Endothelial cell of coronary artery (primary cell): ENCODE data around the gene TMEM126A. TPM values are rescaled to one million over a fixed set of nuclear protein-coding genes. Genes with fewer than 3 reads are reported as not detected.

Source experiments
- total RNA-seq: library from RNA; depleted of rRNA; stranded (reverse); fragments of >200 nt; gene quantifications from 2 replicates; pipeline ENCODE4 v1.2.3, GENCODE V29; 2014

The TMEM126A gene
- 37.5 and 48.5 TPM in 2 replicates for total RNA-seq

DNA sequence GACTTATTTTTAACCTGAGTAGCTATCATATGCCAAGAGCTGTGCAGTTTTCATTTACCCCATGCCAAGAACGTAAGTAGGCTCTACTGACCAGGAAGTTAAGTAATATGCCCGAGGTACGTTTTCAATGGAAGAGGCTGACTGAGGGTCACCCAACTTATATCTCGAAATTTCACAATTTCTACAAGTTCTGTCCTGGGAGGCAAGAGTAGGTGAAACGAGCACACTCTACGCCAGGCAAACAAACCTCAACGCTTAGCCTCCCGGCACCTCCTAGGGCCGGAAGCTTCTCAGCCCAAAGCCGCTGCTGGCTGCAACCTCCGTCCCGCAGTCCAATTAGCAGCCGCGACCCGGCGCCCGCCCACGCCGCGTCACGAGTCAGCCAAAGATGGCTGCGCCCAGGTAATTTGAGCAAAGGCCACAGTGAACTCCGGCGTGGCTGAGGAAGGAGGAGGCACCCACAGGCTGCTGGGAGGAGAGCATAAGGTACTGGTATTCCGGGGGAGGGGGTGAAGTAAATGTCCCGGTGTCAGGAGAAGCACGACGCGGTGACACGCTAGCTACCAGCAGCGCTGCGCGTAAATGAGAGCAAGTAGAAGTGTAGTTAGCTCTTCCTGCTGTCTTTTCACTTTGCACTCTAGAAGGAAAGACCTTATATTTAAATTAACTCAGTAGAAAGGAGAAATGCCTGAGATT is at the start of gene TMEM126A:
TMEM126A (plus strand) TSS at position 364 of the 696 bp plus-strand sequence. CDS start 2,289 bp downstream, outside the sequence.

DNA sequence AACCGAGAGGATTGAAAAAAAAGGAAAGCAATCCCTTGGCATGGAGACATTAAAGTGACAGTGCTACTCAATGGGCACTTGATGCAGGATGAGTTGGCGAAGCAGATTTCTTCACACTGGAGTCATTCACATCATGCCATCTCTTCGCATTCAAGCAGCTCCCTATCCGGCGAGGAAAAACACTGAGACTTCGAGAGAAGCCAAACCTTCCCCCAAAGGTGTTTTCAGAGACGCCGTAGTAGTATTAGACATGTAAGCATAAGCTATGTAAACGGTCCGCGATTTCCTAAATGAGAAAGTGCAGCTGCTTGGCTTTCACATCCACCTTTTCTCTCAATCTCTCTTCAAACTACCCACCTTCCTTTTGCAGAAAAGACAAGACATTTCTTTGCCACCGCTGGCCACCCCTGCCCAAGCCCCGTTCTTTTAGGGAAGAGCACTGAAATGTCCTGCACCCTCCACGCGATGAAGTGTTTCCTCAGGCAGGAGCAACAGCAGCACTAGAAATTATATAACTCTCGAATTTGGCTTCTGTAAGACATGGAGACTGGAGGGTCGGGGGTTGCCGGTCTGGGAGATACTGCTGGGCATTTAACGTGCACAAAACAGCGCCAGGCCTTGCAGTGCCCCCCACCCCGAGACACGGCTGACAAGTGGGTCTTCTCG is 20.3 kb upstream of the TMEM126A start, which contains the start of gene DLG2:
DLG2 (minus strand) TSS at position 13 of the 666 bp plus-strand sequence.

DNA sequence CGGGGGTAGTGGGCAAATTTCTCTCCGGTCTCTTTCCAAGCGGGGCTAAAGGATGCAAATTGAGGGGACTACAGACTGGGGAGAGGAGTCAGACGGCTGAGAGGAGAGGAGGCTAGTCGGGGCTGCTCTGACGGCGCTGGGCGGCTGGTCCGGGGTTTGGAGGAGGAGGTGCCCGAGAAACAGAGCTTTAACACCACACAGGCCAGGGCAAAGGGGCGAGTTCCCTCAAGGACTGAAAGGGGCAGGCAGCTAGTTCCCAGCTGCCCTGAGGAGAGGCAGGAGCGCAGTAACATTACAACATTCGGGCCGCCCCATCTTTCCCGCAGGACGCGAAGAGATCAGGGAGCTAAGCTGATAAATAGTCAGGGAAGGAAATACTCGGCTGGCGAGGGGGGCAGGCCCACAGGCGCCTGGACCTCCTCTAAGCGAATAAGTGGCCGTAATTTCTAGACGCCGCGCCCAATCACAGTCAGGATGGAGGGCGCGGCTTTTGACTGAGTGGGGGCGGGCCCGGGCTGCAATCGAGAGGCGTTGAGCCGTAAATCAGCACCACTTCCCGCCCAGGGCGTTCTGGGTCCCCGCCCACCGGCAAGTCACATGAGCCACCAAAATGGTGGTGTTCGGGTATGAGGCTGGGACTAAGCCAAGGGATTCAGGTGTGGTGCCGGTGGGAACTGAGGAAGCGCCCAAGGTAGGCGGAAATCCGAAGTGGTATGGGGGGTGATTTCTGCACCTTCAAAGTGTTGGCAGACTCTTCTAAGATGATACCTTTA is 19.6 kb upstream of the TMEM126A start, which contains the start of gene TMEM126B:
TMEM126B (plus strand) TSS at position 596 of the 773 bp plus-strand sequence; CDS start at position 611, 15 bp downstream.

DNA sequence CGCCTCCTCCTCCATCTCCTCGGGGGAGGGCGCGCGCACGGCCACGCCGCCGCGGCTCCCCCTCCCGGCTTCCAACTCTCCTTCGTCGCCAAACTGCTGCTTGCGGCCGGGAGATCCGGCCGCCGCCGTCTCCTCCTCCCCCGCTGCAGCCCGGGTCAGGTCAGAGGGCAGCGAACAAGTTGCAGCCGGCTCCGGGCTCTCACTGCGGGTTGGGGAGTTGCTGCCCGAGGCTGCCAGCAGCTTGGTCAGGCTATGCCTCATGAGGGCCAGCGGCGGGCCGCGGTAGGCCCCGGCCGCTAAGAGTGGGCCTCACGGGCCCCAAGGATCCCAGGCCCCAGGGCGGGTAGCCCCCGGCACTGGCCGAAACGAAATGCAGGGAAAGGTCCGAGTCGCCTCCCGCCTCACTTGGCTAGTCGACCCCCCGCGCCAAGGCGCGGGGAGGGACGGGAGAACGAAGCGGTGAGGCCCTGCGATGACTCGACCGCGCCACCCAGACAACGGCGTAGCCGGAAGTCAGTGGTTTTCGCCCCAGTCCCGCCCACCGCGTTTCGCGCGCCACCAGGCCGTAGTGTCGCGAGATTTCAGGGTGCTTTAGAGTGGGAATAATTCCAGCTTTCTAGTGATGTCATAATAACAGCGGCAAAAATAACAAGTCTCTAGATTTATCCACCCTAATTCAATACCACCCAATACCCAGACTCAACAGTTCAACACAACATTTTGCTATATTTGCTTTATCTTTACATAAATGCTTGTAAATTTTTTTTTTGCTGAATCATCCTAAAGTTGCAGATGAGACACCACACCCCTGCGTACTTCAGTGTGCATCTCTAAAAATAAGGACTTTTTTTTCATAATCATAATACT is 17.1 kb downstream of the TMEM126A start, which contains the start of gene CREBZF:
CREBZF (minus strand) TSS at position 515 of the 867 bp plus-strand sequence; CDS start at position 261, 254 bp downstream.

DNA sequence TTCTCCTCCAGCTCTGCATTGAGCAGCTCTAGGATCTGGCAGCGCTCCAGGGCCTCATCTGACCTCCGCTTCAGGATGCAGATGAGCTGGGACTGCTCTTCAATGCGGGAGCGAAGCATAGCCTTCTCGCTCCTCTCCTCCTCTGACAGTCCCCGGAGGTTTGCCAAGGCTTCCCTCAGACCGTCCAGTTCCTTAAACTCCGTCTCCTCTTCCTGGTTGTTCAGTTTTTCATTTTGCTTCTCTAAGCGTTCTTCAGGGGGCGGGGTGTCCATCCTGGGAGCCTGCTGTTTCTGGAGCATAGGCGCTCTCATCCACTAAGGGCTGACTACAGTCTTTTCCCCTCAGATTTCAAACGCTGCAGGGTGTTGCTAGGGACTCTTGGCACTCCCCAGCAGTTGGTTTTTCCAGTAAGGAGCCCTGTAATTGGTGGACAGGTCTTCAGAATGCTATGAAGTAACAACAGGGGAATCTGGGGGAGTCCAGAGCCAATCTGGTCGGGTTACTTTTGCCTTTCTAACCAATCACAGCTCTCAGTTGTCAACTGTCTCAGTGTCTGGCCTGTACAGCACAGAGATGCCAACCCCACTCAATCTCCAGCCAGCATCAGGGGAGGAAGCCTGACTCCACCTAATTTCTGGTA is 38.2 kb downstream of the TMEM126A start, which contains the start of gene CCDC89:
CCDC89 (minus strand) TSS at position 376 of the 640 bp plus-strand sequence; CDS start at position 311, 65 bp downstream.

Other genes starting within 250 kb of the TMEM126A start
- gene DLG2, start 20.6 kb upstream of the TMEM126A start, total RNA-seq: 0.38 and 0.54 TPM in 2 replicates
- 51.2 and 54.3 TPM in 2 replicates for gene TMEM126B, start 19.4 kb upstream of the TMEM126A start, total RNA-seq
- gene CREBZF, start 17.2 kb downstream of the TMEM126A start, total RNA-seq: 23.8 and 37.8 TPM in 2 replicates
- gene CCDC89, start 38.2 kb downstream of the TMEM126A start, total RNA-seq: 0.56 TPM in 1 of 2 replicates, not detected in the other
- gene SYTL2, start 163.2 kb downstream of the TMEM126A start, total RNA-seq: 0.63 and 1.5 TPM in 2 replicates
- gene CCDC83, start 207.4 kb downstream of the TMEM126A start, total RNA-seq: not detected in 2 replicates